Progenitor cell of endocrine pancreas (in vitro differentiated cells): ENCODE data around the gene SNRNP200. TPM values are rescaled to one million over a fixed set of nuclear protein-coding genes. Genes with fewer than 3 reads are reported as not detected.

Experiments
- DNase-seq: peaks from one replicate; pipeline ENCODE4 v3.0.0; 2021; ENCODE audit warnings: low spot score; ENCODE audit not compliant: unreplicated experiment
- H3K27ac Mint-ChIP-seq: 2 replicates; pipeline ENCODE4 v1.8.0; 2021; ENCODE audit warnings: mild to moderate bottlenecking, moderate library complexity, mixed read lengths
- H3K27me3 Mint-ChIP-seq: 2 replicates; pipeline ENCODE4 v1.8.0; 2021; ENCODE audit warnings: mixed read lengths
- H3K36me3 Mint-ChIP-seq: 2 replicates; pipeline ENCODE4 v1.8.0; 2022; ENCODE audit warnings: mixed read lengths; ENCODE audit not compliant: insufficient read depth
- H3K4me1 Mint-ChIP-seq: 2 replicates; pipeline ENCODE4 v1.8.0; 2021; ENCODE audit warnings: low read depth, mixed read lengths
- H3K4me3 Mint-ChIP-seq: 2 replicates; pipeline ENCODE4 v1.8.0; 2021; ENCODE audit warnings: low read depth, mild to moderate bottlenecking, moderate library complexity, mixed read lengths
- H3K9me3 Mint-ChIP-seq: 2 replicates; pipeline ENCODE4 v1.8.0; 2021; ENCODE audit warnings: low read depth, mixed read lengths
- CTCF ChIP-seq: fragments of 200-600 bp; sonication (generic); IDR thresholded peaks from one replicate; pipeline ENCODE4 v1.5.0; 2021; ENCODE audit warnings: antibody characterized with exemption, mild to moderate bottlenecking; ENCODE audit not compliant: unreplicated experiment
- total RNA-seq: library from RNA; stranded (reverse); gene quantifications from 2 replicates; pipeline ENCODE4 v1.2.1, GENCODE V29; 2021

The SNRNP200 gene
- total RNA-seq, 1 donor from 2014 or later, result 235 TPM

- Mint-ChIP-seq H3K9me3 (no peaks in the 10 kb centered on the region), H3K4me3 (no peak overlapping the region), H3K36me3 (peaks cover 2% of the 10 kb centered on the region), H3K4me1 (peaks cover 5% of the 10 kb centered on the region), H3K27me3 (no peaks in the 10 kb centered on the region), H3K27ac (no peak overlapping the region)
- no peak for TF ChIP-seq CTCF
- DNase-seq, result no peak
Measured at GRCh38 chr2:96245609-96246390, 59.5 kb downstream of the SNRNP200 start.

- Mint-ChIP-seq H3K27ac (no peak overlapping the region), H3K27me3 (no peaks in the 10 kb centered on the region), H3K4me3 (no peak overlapping the region), H3K4me1 (peaks cover 5% of the 10 kb centered on the region), H3K36me3 (peaks cover 1% of the 10 kb centered on the region), H3K9me3 (no peaks in the 10 kb centered on the region)
- TF ChIP-seq CTCF, result no peak
- DNase-seq, result no peak
Measured at GRCh38 chr2:96243843-96244242, 61.5 kb downstream of the SNRNP200 start.

GRCh38 chr2:96241900-96242611 lies 63.3 kb downstream of the SNRNP200 start:
- TF ChIP-seq CTCF, result no peak
- no peaks in the 10 kb centered on the region for H3K27me3 Mint-ChIP-seq
- no peak for DNase-seq
- peaks cover 1% of the 10 kb centered on the region for H3K36me3 Mint-ChIP-seq
- H3K4me1 Mint-ChIP-seq, result no peaks in the 10 kb centered on the region
- H3K27ac Mint-ChIP-seq, result no peak overlapping the region
- H3K9me3 Mint-ChIP-seq, result no peaks in the 10 kb centered on the region
- no peak overlapping the region for H3K4me3 Mint-ChIP-seq

GRCh38 chr2:96241227-96241626 lies 64.1 kb downstream of the SNRNP200 start:
- no peak for TF ChIP-seq CTCF
- Mint-ChIP-seq H3K27me3 (no peaks in the 10 kb centered on the region), H3K4me3 (no peak overlapping the region), H3K36me3 (peaks cover 1% of the 10 kb centered on the region), H3K27ac (no peak overlapping the region), H3K9me3 (no peaks in the 10 kb centered on the region), H3K4me1 (no peaks in the 10 kb centered on the region)
- no peak for DNase-seq

- Mint-ChIP-seq H3K4me1 (no peaks in the 10 kb centered on the region), H3K27ac (no peak overlapping the region), H3K27me3 (no peaks in the 10 kb centered on the region), H3K4me3 (no peak overlapping the region), H3K9me3 (no peaks in the 10 kb centered on the region), H3K36me3 (peaks cover 1% of the 10 kb centered on the region)
- no peak for TF ChIP-seq CTCF
- DNase-seq, result no peak
Measured at GRCh38 chr2:96240341-96241038, 64.9 kb downstream of the SNRNP200 start.
